ENCODE data around the gene KRT2. TPM values are rescaled to one million over a fixed set of nuclear protein-coding genes. Genes with fewer than 3 reads are reported as not detected.

The KRT2 gene
- total and polyA plus RNA-seq, 3 experiments from 2014 or later: 0.16 TPM; not detected in 2

GRCh38 chr12:52689239-52689638, 37.2 kb upstream of the KRT2 start:
- ChIA-PET CTCF (no interaction called here), POLR2A (no interaction called here)
- Histone ChIP-seq H3K27ac (ENCODE audit: low read depth, low read length) (no peak overlapping the region), H3K4me1 (ENCODE audit: insufficient read depth, low read length) (peaks cover 24% of the 10 kb centered on the region), H3K27me3 (ENCODE audit: insufficient read depth, low read length, poor library complexity, severe bottlenecking) (no peaks in the 10 kb centered on the region), H3K9me3 (ENCODE audit: low read length) (no peaks in the 10 kb centered on the region), H3K4me3 (ENCODE audit: low read length) (no peak overlapping the region), H3K36me3 (ENCODE audit: insufficient read depth, low read length) (no peaks in the 10 kb centered on the region)
- Mint-ChIP-seq H3K9me3 (no peaks in the 10 kb centered on the region), H3K4me1 (peaks cover 23 to 46% (median 30%) of the 10 kb centered on the region in 3 donors), H3K27ac (peak overlapping the region in 3 of 8 donors; percentile 17 to 61 (median 20)), H3K36me3 (peaks cover 0 to 2% (median 0%) of the 10 kb centered on the region in 3 donors), H3K27me3 (peaks cover 9 to 34% of the 10 kb centered on the region in 2 donors), H3K4me3 (peak overlapping the region in 1 of 7 donors; percentile 35)
- DNase-seq: no peak

- H3K36me3 ChIP-seq (ENCODE audit: insufficient read depth, low read length): no peaks in the 10 kb centered on the region
- no peak overlapping the region for H3K4me3 ChIP-seq (ENCODE audit: low read length)
- H3K27ac Mint-ChIP-seq: peak overlapping the region in 2 of 8 donors; percentile 12 to 76
- ChIA-PET POLR2A (no interaction called here), CTCF (no interaction called here)
- peaks cover 9 to 40% of the 10 kb centered on the region in 2 donors for H3K27me3 Mint-ChIP-seq
- DNase-seq: no peak
- no peaks in the 10 kb centered on the region for H3K9me3 Mint-ChIP-seq
- H3K36me3 Mint-ChIP-seq: peaks cover 0 to 2% (median 0%) of the 10 kb centered on the region in 3 donors
- peaks cover 24% of the 10 kb centered on the region for H3K4me1 ChIP-seq (ENCODE audit: insufficient read depth, low read length)
- H3K4me3 Mint-ChIP-seq: peak overlapping the region in 1 of 7 donors; percentile 20
- peaks cover 23 to 46% (median 30%) of the 10 kb centered on the region in 3 donors for H3K4me1 Mint-ChIP-seq
- no peaks in the 10 kb centered on the region for H3K9me3 ChIP-seq (ENCODE audit: low read length)
- H3K27ac ChIP-seq (ENCODE audit: low read depth, low read length): no peak overlapping the region
- H3K27me3 ChIP-seq (ENCODE audit: insufficient read depth, low read length, poor library complexity, severe bottlenecking): no peaks in the 10 kb centered on the region
Measured at GRCh38 chr12:52688481-52688880, 36.5 kb upstream of the KRT2 start.

- DNase-seq: no peak
- Mint-ChIP-seq H3K27ac (peak overlapping the region in 6 of 8 donors; percentile 4 to 77 (median 28)), H3K9me3 (no peaks in the 10 kb centered on the region), H3K4me1 (peaks cover 22 to 40% (median 28%) of the 10 kb centered on the region in 3 donors), H3K36me3 (no peaks in the 10 kb centered on the region), H3K27me3 (peaks cover 9 to 36% of the 10 kb centered on the region in 2 donors), H3K4me3 (peak overlapping the region in 1 of 7 donors; percentile 20)
- Histone ChIP-seq H3K9me3 (ENCODE audit: low read length) (no peaks in the 10 kb centered on the region), H3K4me1 (ENCODE audit: insufficient read depth, low read length) (peaks cover 24% of the 10 kb centered on the region), H3K36me3 (ENCODE audit: insufficient read depth, low read length) (no peaks in the 10 kb centered on the region), H3K4me3 (ENCODE audit: low read length) (no peak overlapping the region), H3K27ac (ENCODE audit: low read depth, low read length) (no peak overlapping the region), H3K27me3 (ENCODE audit: insufficient read depth, low read length, poor library complexity, severe bottlenecking) (no peaks in the 10 kb centered on the region)
- ChIA-PET CTCF (no interaction called here), POLR2A (no interaction called here)
Measured at GRCh38 chr12:52687497-52688385, 35.7 kb upstream of the KRT2 start.

- Mint-ChIP-seq H3K9me3 (no peaks in the 10 kb centered on the region), H3K4me3 (no peak overlapping the region), H3K27ac (peak overlapping the region in 3 of 8 donors; percentile 26 to 77 (median 30)), H3K4me1 (peaks cover 23 to 40% (median 28%) of the 10 kb centered on the region in 3 donors), H3K36me3 (no peaks in the 10 kb centered on the region), H3K27me3 (peaks cover 6 to 31% of the 10 kb centered on the region in 2 donors)
- no peak for DNase-seq
- Histone ChIP-seq H3K36me3 (ENCODE audit: insufficient read depth, low read length) (no peaks in the 10 kb centered on the region), H3K9me3 (ENCODE audit: low read length) (no peaks in the 10 kb centered on the region), H3K4me1 (ENCODE audit: insufficient read depth, low read length) (peaks cover 25% of the 10 kb centered on the region), H3K4me3 (ENCODE audit: low read length) (no peak overlapping the region), H3K27ac (ENCODE audit: low read depth, low read length) (no peak overlapping the region), H3K27me3 (ENCODE audit: insufficient read depth, low read length, poor library complexity, severe bottlenecking) (no peaks in the 10 kb centered on the region)
- CTCF ChIA-PET: no interaction called here
- POLR2A ChIA-PET: no interaction called here
Measured at GRCh38 chr12:52686756-52687487, 34.9 kb upstream of the KRT2 start.

- H3K4me1 Mint-ChIP-seq: peaks cover 24 to 40% (median 28%) of the 10 kb centered on the region in 3 donors
- H3K4me3 Mint-ChIP-seq: no peak overlapping the region
- ChIA-PET CTCF (no interaction called here), POLR2A (no interaction called here)
- H3K27ac Mint-ChIP-seq: no peak overlapping the region
- H3K27me3 ChIP-seq (ENCODE audit: insufficient read depth, low read length, poor library complexity, severe bottlenecking): no peaks in the 10 kb centered on the region
- H3K4me3 ChIP-seq (ENCODE audit: low read length): no peak overlapping the region
- no peak overlapping the region for H3K27ac ChIP-seq (ENCODE audit: low read depth, low read length)
- no peaks in the 10 kb centered on the region for H3K9me3 ChIP-seq (ENCODE audit: low read length)
- no peaks in the 10 kb centered on the region for H3K36me3 ChIP-seq (ENCODE audit: insufficient read depth, low read length)
- no peak for DNase-seq
- H3K36me3 Mint-ChIP-seq: no peaks in the 10 kb centered on the region
- H3K4me1 ChIP-seq (ENCODE audit: insufficient read depth, low read length): peaks cover 26% of the 10 kb centered on the region
- no peaks in the 10 kb centered on the region for H3K9me3 Mint-ChIP-seq
- H3K27me3 Mint-ChIP-seq: peaks cover 6 to 31% of the 10 kb centered on the region in 2 donors
Measured at GRCh38 chr12:52686063-52686462, 34.1 kb upstream of the KRT2 start.

GRCh38 chr12:52685406-52685890, 33.4 kb upstream of the KRT2 start:
- H3K4me1 ChIP-seq (ENCODE audit: insufficient read depth, low read length): peaks cover 27% of the 10 kb centered on the region
- Mint-ChIP-seq H3K27me3 (peaks cover 2 to 31% of the 10 kb centered on the region in 2 donors), H3K27ac (no peak overlapping the region), H3K9me3 (no peaks in the 10 kb centered on the region), H3K4me1 (peaks cover 23 to 38% (median 26%) of the 10 kb centered on the region in 3 donors), H3K36me3 (no peaks in the 10 kb centered on the region), H3K4me3 (no peak overlapping the region)
- CTCF ChIA-PET: no interaction called here
- H3K36me3 ChIP-seq (ENCODE audit: insufficient read depth, low read length): no peaks in the 10 kb centered on the region
- POLR2A ChIA-PET: no interaction called here
- no peak for DNase-seq
- H3K4me3 ChIP-seq (ENCODE audit: low read length): no peak overlapping the region
- no peaks in the 10 kb centered on the region for H3K9me3 ChIP-seq (ENCODE audit: low read length)
- H3K27me3 ChIP-seq (ENCODE audit: insufficient read depth, low read length, poor library complexity, severe bottlenecking): no peaks in the 10 kb centered on the region
- no peak overlapping the region for H3K27ac ChIP-seq (ENCODE audit: low read depth, low read length)

GRCh38 chr12:52684431-52684830, 32.4 kb upstream of the KRT2 start:
- peaks cover 16 to 31% (median 25%) of the 10 kb centered on the region in 3 donors for H3K4me1 Mint-ChIP-seq
- Histone ChIP-seq H3K36me3 (ENCODE audit: insufficient read depth, low read length) (no peaks in the 10 kb centered on the region), H3K27me3 (ENCODE audit: insufficient read depth, low read length, poor library complexity, severe bottlenecking) (no peaks in the 10 kb centered on the region), H3K9me3 (ENCODE audit: low read length) (no peaks in the 10 kb centered on the region), H3K4me1 (ENCODE audit: insufficient read depth, low read length) (peaks cover 22% of the 10 kb centered on the region), H3K4me3 (ENCODE audit: low read length) (no peak overlapping the region), H3K27ac (ENCODE audit: low read depth, low read length) (no peak overlapping the region)
- no peak for DNase-seq
- H3K27me3 Mint-ChIP-seq: peaks cover 2 to 31% of the 10 kb centered on the region in 2 donors
- ChIA-PET POLR2A (no interaction called here), CTCF (no interaction called here)
- H3K27ac Mint-ChIP-seq: peak overlapping the region in 2 of 8 donors; percentile 35 to 71
- H3K4me3 Mint-ChIP-seq: no peak overlapping the region
- H3K36me3 Mint-ChIP-seq: no peaks in the 10 kb centered on the region
- no peaks in the 10 kb centered on the region for H3K9me3 Mint-ChIP-seq
